Bronchial epithelial cell (primary cell): ENCODE measurements around the gene SERPINB7. TPM values are rescaled to one million over a fixed set of nuclear protein-coding genes. Genes with fewer than 3 reads are reported as not detected.

Experiments used
- DNase-seq: peaks from one replicate; pipeline ENCODE4 v3.0.0-alpha.2; 2010; ENCODE audit warnings: low read depth
- FAIRE-seq: peaks from 2 replicates; lab custom pipeline; 2011; peaks lifted over from hg19 to GRCh38; lab: Jason Lieb, UNC
- H3K27me3 ChIP-seq: 2 replicates; pipeline ENCODE4 v1.5.1; 2011; ENCODE audit warnings: low read length; ENCODE audit not compliant: control insufficient read depth, insufficient read depth
- H3K36me3 ChIP-seq: 2 replicates; pipeline ENCODE4 v1.5.1; 2011; ENCODE audit warnings: low read length; ENCODE audit not compliant: control insufficient read depth, insufficient read depth
- H3K4me3 ChIP-seq: 2 replicates; pipeline ENCODE4 v1.5.1; 2011; ENCODE audit warnings: mild to moderate bottlenecking, low read depth, low read length, control low read depth
- CTCF ChIP-seq: IDR thresholded peaks from 2 replicates; pipeline ENCODE4 v1.5.1; 2011; ENCODE audit warnings: mild to moderate bottlenecking, moderate library complexity, low read length, control low read depth, inconsistent platforms; ENCODE audit not compliant: insufficient read depth, severe bottlenecking
- total RNA-seq: library from RNA; depleted of rRNA; stranded (reverse); fragments of >200 nt; gene quantifications from 2 replicates; pipeline ENCODE4 v1.2.1, GENCODE V29; 2014

Gene SERPINB7, protein sequence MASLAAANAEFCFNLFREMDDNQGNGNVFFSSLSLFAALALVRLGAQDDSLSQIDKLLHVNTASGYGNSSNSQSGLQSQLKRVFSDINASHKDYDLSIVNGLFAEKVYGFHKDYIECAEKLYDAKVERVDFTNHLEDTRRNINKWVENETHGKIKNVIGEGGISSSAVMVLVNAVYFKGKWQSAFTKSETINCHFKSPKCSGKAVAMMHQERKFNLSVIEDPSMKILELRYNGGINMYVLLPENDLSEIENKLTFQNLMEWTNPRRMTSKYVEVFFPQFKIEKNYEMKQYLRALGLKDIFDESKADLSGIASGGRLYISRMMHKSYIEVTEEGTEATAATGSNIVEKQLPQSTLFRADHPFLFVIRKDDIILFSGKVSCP
- 25.0 and 46.6 TPM in 2 replicates for total RNA-seq

DNA sequence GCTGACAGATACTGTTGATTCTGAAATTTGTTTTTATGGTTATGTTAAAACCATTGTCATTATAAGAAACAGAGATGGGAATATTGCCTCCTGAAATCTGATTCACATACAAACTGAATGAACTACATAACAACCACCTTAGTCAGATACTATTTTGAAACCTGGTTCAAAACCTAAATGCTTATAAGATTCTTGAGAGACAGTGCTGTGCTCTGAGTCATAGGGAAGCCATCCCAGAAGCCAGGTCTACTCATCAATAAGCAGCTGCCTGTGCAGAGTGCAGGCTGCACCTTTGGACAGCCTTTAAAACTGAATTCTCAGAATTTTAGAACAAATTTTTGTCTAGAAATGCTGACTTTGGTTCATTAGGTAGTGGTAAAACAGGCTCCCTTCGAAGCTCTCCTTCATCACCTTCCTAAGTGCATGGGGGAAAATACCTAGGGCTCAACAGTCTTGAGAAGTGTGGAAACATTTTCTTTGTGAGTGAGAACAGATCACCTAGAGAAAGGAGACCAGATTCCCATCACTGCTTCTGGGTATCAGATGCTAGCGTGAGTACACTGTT, at the start of gene SERPINB7:
Gene SERPINB7, plus strand, starts transcription at position 253 of the 565 bp plus-strand sequence. CDS start 6,955 bp downstream, outside the sequence.
- Histone ChIP-seq H3K27me3 (no peaks in the 10 kb centered on the region), H3K36me3 (no peaks in the 10 kb centered on the region), H3K4me3 (no peak within 1 kb of the TSS)
- DNase-seq (peak; percentile 98), FAIRE-seq (peak; percentile 66)
- no peak for TF ChIP-seq CTCF

DNA sequence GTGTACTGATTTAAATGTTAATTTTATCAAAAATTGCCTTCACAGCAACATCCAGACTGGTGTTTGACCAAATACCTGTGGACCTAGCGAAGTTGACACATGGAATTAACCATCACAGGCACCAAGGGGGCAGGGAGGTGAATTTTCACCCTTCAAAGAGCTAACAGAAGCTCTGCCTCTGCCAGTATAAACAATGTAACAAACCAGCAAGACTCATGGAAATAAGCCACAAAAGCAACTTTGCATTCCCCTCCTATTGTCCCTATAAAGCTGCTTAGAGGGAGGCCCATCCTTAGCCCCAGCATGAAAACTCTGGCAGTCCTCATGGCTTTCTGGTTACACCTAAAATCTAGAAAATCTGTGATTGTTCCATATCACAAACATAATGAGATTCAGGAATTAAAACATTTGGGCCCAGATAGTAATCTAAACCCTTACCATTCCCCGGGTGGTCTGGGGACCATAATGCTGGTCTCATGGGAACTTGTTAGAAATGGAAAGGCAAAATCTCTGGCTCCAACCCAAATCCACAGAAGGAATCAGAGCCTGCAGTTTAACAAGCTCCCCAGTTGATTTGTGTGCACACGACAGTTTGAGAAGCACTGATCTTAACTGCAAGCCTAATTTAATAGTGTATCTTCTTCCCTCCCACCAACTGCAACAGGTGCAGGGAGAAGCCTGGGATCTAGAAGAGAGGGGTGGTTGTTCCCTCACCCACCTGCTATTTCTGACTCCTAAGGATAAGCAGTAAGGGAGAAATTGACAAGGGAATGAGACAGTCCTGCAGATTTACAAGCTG, 49.3 kb upstream of the SERPINB7 start:
- Histone ChIP-seq H3K27me3 (no peaks in the 10 kb centered on the region), H3K36me3 (no peaks in the 10 kb centered on the region), H3K4me3 (no peak overlapping the region)
- TF ChIP-seq CTCF: no peak
- peak; percentile 47 for FAIRE-seq
- DNase-seq: no peak

- Histone ChIP-seq H3K27me3 (no peaks in the 10 kb centered on the region), H3K4me3 (no peak overlapping the region), H3K36me3 (no peaks in the 10 kb centered on the region)
- DNase-seq (peak; percentile 53), FAIRE-seq (peak; percentile 52)
- no peak for TF ChIP-seq CTCF
Measured at GRCh38 chr18:63730773-63731172, 44.4 kb upstream of the SERPINB7 start.

GRCh38 chr18:63731215-63731614, 44.0 kb upstream of the SERPINB7 start:
- Histone ChIP-seq H3K27me3 (no peaks in the 10 kb centered on the region), H3K36me3 (no peaks in the 10 kb centered on the region), H3K4me3 (no peak overlapping the region)
- TF ChIP-seq CTCF: no peak
- DNase-seq: no peak
- FAIRE-seq: no peak

GRCh38 chr18:63736876-63737275, 38.3 kb upstream of the SERPINB7 start:
- Histone ChIP-seq H3K27me3 (no peaks in the 10 kb centered on the region), H3K4me3 (no peak overlapping the region), H3K36me3 (no peaks in the 10 kb centered on the region)
- TF ChIP-seq CTCF: no peak
- DNase-seq (peak; percentile 88), FAIRE-seq (no peak)
